Measurements from ENCODE around the gene KIF2B. TPM values are rescaled to one million over a fixed set of nuclear protein-coding genes. Genes with fewer than 3 reads are reported as not detected.

Gene KIF2B, protein sequence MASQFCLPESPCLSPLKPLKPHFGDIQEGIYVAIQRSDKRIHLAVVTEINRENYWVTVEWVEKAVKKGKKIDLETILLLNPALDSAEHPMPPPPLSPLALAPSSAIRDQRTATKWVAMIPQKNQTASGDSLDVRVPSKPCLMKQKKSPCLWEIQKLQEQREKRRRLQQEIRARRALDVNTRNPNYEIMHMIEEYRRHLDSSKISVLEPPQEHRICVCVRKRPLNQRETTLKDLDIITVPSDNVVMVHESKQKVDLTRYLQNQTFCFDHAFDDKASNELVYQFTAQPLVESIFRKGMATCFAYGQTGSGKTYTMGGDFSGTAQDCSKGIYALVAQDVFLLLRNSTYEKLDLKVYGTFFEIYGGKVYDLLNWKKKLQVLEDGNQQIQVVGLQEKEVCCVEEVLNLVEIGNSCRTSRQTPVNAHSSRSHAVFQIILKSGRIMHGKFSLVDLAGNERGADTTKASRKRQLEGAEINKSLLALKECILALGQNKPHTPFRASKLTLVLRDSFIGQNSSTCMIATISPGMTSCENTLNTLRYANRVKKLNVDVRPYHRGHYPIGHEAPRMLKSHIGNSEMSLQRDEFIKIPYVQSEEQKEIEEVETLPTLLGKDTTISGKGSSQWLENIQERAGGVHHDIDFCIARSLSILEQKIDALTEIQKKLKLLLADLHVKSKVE
- total RNA-seq (not detected), polyA plus RNA-seq (under 0.01 TPM)
- long read RNA-seq, donor 1 = 0 reads
- long read RNA-seq, donor 2 = 0 reads
- long read RNA-seq, donor 3 = 0 reads
- long read RNA-seq, donor 4 = 0 reads
- long read RNA-seq, donor 5 = 0 reads
- long read RNA-seq, donor 6 = 0 reads
- long read RNA-seq, donor 7 = 0 reads
- long read RNA-seq, donor 8 = 0 reads
- long read RNA-seq, donor 9 = 0 reads
- long read RNA-seq, donor 10, partial matches to known transcripts = 0 of 2 reads
- long read RNA-seq, donor 10, other reads (novel, unspliced or antisense) = 0 of 2 reads

DNA sequence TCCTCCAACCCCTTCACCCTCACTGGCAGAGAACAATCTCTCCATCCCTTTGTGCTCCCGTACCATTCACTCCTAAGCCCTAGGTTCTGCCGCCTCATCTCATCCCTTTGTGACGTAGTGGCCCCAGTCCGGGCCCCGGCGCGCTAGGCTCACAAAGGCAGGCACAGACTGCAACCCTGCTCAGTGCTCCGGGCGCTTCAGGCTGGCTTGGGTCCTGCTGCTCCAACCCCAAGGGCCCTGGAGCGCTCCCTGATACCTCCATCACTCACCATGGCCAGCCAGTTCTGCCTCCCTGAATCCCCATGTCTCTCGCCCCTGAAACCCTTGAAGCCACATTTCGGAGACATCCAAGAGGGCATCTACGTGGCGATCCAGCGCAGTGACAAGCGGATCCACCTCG is at the start of gene KIF2B:
Gene KIF2B (plus strand): TSS at position 164 of the 400 bp plus-strand sequence. CDS start 107 bp downstream, at position 271.
- Histone ChIP-seq H3K36me3 (ENCODE audit: control insufficient read depth in 2 of 2, insufficient read depth in 2 of 2, low read length in 1 of 2) (no peaks in the 10 kb centered on the region), H3K27ac (ENCODE audit: low read depth in 1 of 2, low read length in 1 of 2) (no peak within 1 kb of the TSS), H3K9me3 (ENCODE audit: control insufficient read depth in 2 of 2, insufficient read depth in 1 of 2, low read length in 1 of 2) (peaks cover 1 to 13% of the 10 kb centered on the region in 2 donors), H3K4me1 (ENCODE audit: control insufficient read depth in 2 of 2, insufficient read depth in 2 of 2, low read length in 2 of 2) (no peaks in the 10 kb centered on the region), H3K27me3 (ENCODE audit: control insufficient read depth in 2 of 2, insufficient read depth in 1 of 2, low read length in 1 of 2) (no peaks in the 10 kb centered on the region), H3K4me3 (ENCODE audit: low read length in 2 of 2) (no peak within 1 kb of the TSS)
- WGBS = 90% methylated on average over 17 of the region's 17 CpGs
- no peak for DNase-seq (ENCODE audit: low read depth in 6 of 9, low spot score in 9 of 9)

DNA sequence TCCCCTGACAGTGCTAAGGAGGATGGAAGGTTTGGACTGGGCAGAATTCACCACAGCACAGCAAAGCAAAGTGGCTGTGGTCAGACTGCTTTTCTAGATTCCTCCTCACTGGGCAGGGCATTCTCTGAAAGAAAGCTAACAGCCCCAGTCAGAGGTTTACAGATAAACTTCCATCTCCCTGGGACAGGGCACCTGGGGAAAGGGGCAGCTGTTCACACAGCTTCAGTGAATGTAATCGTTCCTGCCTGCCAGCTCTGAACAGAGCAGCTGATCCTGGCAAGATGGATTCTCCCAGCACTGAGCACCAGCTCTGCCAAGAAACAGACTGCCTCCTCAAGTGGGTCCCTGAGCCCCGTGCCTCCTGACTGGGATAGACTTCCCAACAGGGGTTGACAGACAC is 42.4 kb upstream of the KIF2B start:
- no peaks in the 10 kb centered on the region for H3K36me3 ChIP-seq (ENCODE audit: control insufficient read depth in 2 of 2, insufficient read depth in 2 of 2, low read length in 1 of 2)
- no peak overlapping the region for H3K4me3 ChIP-seq (ENCODE audit: low read length in 2 of 2)
- 80% methylated on average over 2 of the region's 2 CpGs for WGBS
- peaks cover 0 to 8% of the 10 kb centered on the region in 2 donors for H3K9me3 ChIP-seq (ENCODE audit: control insufficient read depth in 2 of 2, insufficient read depth in 1 of 2, low read length in 1 of 2)
- no peak overlapping the region for H3K27ac ChIP-seq (ENCODE audit: low read depth in 1 of 2, low read length in 1 of 2)
- no peak for DNase-seq (ENCODE audit: low read depth in 6 of 9, low spot score in 9 of 9)
- no peaks in the 10 kb centered on the region for H3K27me3 ChIP-seq (ENCODE audit: control insufficient read depth in 2 of 2, insufficient read depth in 1 of 2, low read length in 1 of 2)
- no peaks in the 10 kb centered on the region for H3K4me1 ChIP-seq (ENCODE audit: control insufficient read depth in 2 of 2, insufficient read depth in 2 of 2, low read length in 2 of 2)

DNA sequence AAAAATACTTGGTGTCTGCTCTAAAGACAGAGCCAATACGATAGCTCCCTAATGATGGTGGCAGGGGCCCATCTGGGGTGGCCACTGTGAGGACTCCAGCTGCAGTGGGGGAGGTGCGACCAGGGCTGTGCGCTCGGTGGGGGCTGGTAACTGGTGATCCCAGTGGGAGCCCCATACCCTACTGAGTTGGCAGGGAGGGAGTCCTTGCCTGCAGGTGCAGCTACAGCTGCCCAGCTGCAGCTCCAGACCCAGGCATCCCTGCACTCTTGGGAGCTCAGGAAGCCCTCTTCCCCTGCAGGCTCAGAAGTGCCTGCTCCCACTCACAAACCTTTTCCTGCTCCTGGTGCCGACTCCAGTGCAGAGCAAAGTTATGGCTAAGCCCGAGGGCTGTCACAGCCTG is 31.2 kb upstream of the KIF2B start:
- no peak for DNase-seq (ENCODE audit: low read depth in 6 of 9, low spot score in 9 of 9)
- H3K4me1 ChIP-seq (ENCODE audit: control insufficient read depth in 2 of 2, insufficient read depth in 2 of 2, low read length in 2 of 2) = no peaks in the 10 kb centered on the region
- no peak overlapping the region for H3K4me3 ChIP-seq (ENCODE audit: low read length in 2 of 2)
- peaks cover 0 to 12% of the 10 kb centered on the region in 2 donors for H3K9me3 ChIP-seq (ENCODE audit: control insufficient read depth in 2 of 2, insufficient read depth in 1 of 2, low read length in 1 of 2)
- WGBS = 90% methylated on average over 6 of the region's 6 CpGs
- no peak overlapping the region for H3K27ac ChIP-seq (ENCODE audit: low read depth in 1 of 2, low read length in 1 of 2)
- H3K36me3 ChIP-seq (ENCODE audit: control insufficient read depth in 2 of 2, insufficient read depth in 2 of 2, low read length in 1 of 2) = no peaks in the 10 kb centered on the region
- H3K27me3 ChIP-seq (ENCODE audit: control insufficient read depth in 2 of 2, insufficient read depth in 1 of 2, low read length in 1 of 2) = no peaks in the 10 kb centered on the region

DNA sequence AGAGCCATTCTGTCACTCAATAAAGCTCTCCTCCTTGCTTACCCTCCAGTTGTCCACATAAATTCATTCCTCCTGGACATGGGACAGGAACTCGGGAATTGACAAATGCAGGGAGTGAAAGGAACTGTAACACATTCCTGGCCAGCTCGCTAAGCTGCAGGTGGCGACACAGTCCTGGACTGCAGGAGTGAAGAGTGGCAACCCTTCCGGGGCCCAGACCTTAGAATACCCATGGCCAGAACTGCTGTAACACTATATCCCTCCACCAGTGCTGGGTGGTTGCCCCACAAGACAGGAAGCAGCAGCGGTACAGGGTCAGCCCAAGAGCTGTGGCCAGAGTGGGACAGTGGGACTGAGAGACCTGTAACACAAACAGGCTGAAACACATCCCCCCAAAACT is 30.3 kb upstream of the KIF2B start:
- H3K27me3 ChIP-seq (ENCODE audit: control insufficient read depth in 2 of 2, insufficient read depth in 1 of 2, low read length in 1 of 2) = no peaks in the 10 kb centered on the region
- H3K9me3 ChIP-seq (ENCODE audit: control insufficient read depth in 2 of 2, insufficient read depth in 1 of 2, low read length in 1 of 2) = peaks cover 0 to 12% of the 10 kb centered on the region in 2 donors
- DNase-seq (ENCODE audit: low read depth in 6 of 9, low spot score in 9 of 9) = no peak
- H3K4me3 ChIP-seq (ENCODE audit: low read length in 2 of 2) = no peak overlapping the region
- no peaks in the 10 kb centered on the region for H3K4me1 ChIP-seq (ENCODE audit: control insufficient read depth in 2 of 2, insufficient read depth in 2 of 2, low read length in 2 of 2)
- WGBS = 94% methylated on average over 5 of the region's 5 CpGs
- H3K36me3 ChIP-seq (ENCODE audit: control insufficient read depth in 2 of 2, insufficient read depth in 2 of 2, low read length in 1 of 2) = no peaks in the 10 kb centered on the region
- no peak overlapping the region for H3K27ac ChIP-seq (ENCODE audit: low read depth in 1 of 2, low read length in 1 of 2)

DNA sequence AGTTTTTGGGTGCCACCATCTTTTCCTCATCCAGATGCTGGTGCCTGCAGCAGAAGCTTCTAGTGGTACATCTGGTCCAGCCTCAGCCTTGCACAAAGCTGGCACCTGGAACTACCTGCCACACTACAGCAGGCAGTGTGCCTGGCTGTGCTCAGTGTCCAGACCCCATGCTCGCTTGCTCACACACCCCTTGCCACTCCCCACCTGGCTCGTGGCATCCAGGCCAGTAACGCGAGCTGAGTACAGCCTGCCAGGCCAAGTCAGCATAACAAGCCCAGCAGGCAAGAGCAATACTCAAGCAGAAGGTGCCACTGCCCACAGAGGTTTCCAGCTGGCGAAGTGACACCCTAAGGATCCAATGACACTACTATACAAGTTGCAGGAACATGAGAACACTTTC is 29.7 kb upstream of the KIF2B start:
- no peaks in the 10 kb centered on the region for H3K27me3 ChIP-seq (ENCODE audit: control insufficient read depth in 2 of 2, insufficient read depth in 1 of 2, low read length in 1 of 2)
- H3K4me3 ChIP-seq (ENCODE audit: low read length in 2 of 2) = no peak overlapping the region
- peaks cover 0 to 12% of the 10 kb centered on the region in 2 donors for H3K9me3 ChIP-seq (ENCODE audit: control insufficient read depth in 2 of 2, insufficient read depth in 1 of 2, low read length in 1 of 2)
- H3K4me1 ChIP-seq (ENCODE audit: control insufficient read depth in 2 of 2, insufficient read depth in 2 of 2, low read length in 2 of 2) = no peaks in the 10 kb centered on the region
- no peak for DNase-seq (ENCODE audit: low read depth in 6 of 9, low spot score in 9 of 9)
- H3K36me3 ChIP-seq (ENCODE audit: control insufficient read depth in 2 of 2, insufficient read depth in 2 of 2, low read length in 1 of 2) = no peaks in the 10 kb centered on the region
- 90% methylated on average over 5 of the region's 5 CpGs for WGBS
- H3K27ac ChIP-seq (ENCODE audit: low read depth in 1 of 2, low read length in 1 of 2) = no peak overlapping the region

DNA sequence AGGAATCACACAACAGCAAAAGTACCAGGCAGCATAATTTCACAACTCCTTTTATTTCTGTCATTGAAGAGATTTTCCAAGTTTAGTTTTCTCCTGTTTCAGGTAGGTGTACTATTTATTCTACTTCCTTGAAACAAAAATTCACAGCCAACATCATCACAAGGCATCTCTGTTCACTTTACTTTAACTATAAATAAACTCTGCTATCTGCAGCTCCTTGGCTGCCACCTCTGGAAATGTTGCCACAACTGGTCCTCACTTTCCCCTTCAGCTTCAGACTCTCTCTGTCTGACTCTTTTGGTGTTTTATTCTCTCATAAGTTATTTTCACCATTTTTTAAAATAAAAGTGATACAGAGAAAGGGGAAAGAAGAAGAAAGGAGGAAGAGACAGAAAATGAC is 27.9 kb upstream of the KIF2B start:
- H3K36me3 ChIP-seq (ENCODE audit: control insufficient read depth in 2 of 2, insufficient read depth in 2 of 2, low read length in 1 of 2) = no peaks in the 10 kb centered on the region
- no peaks in the 10 kb centered on the region for H3K4me1 ChIP-seq (ENCODE audit: control insufficient read depth in 2 of 2, insufficient read depth in 2 of 2, low read length in 2 of 2)
- no peak for DNase-seq (ENCODE audit: low read depth in 6 of 9, low spot score in 9 of 9)
- H3K9me3 ChIP-seq (ENCODE audit: control insufficient read depth in 2 of 2, insufficient read depth in 1 of 2, low read length in 1 of 2) = peaks cover 0 to 12% of the 10 kb centered on the region in 2 donors
- H3K27ac ChIP-seq (ENCODE audit: low read depth in 1 of 2, low read length in 1 of 2) = no peak overlapping the region
- no peak overlapping the region for H3K4me3 ChIP-seq (ENCODE audit: low read length in 2 of 2)
- no peaks in the 10 kb centered on the region for H3K27me3 ChIP-seq (ENCODE audit: control insufficient read depth in 2 of 2, insufficient read depth in 1 of 2, low read length in 1 of 2)

DNA sequence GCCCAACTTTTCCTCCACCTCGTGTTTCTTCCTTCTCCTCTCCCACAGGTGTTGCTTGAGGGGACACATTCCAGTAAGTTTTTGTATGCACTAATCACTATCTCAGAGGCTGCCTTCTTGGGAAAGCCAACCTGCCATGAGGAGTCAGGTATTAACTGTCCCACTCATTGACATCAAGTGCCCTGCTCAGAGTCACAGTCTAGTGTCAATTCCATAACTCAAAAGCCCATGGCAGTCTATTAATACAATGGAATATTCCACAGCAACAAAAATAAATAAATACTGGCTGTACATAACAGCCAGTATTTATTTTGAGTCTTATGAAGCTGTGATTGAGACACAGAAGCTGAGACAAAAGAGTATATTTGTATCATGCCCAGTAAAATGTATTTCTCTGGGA is 26.1 kb upstream of the KIF2B start:
- Histone ChIP-seq H3K9me3 (ENCODE audit: control insufficient read depth in 2 of 2, insufficient read depth in 1 of 2, low read length in 1 of 2) (peaks cover 0 to 9% of the 10 kb centered on the region in 2 donors), H3K4me3 (ENCODE audit: low read length in 2 of 2) (no peak overlapping the region), H3K36me3 (ENCODE audit: control insufficient read depth in 2 of 2, insufficient read depth in 2 of 2, low read length in 1 of 2) (no peaks in the 10 kb centered on the region), H3K4me1 (ENCODE audit: control insufficient read depth in 2 of 2, insufficient read depth in 2 of 2, low read length in 2 of 2) (no peaks in the 10 kb centered on the region), H3K27me3 (ENCODE audit: control insufficient read depth in 2 of 2, insufficient read depth in 1 of 2, low read length in 1 of 2) (no peaks in the 10 kb centered on the region), H3K27ac (ENCODE audit: low read depth in 1 of 2, low read length in 1 of 2) (no peak overlapping the region)
- WGBS = 80% methylated on average over 1 of the region's 1 CpG
- DNase-seq (ENCODE audit: low read depth in 6 of 9, low spot score in 9 of 9) = no peak

DNA sequence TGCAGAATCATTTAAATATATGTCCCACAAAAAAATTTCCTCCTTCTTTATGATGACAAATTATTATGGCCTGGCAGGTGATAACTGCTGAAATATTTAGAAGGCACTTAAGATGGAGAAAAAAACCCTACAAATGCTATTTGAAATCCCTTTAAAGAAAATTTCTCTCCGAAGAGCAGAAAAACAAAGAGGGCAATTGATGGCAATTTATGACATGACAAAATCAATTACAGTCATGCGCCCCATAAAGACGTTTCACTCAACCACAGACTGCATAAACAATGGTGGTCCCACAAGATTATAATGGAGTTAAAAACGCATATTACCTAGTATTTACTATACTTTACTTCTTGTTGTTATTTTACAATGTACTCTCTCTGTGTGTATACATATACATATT is 25.2 kb upstream of the KIF2B start:
- DNase-seq (ENCODE audit: low read depth in 6 of 9, low spot score in 9 of 9) = no peak
- 70% methylated on average over 4 of the region's 4 CpGs for WGBS

DNA sequence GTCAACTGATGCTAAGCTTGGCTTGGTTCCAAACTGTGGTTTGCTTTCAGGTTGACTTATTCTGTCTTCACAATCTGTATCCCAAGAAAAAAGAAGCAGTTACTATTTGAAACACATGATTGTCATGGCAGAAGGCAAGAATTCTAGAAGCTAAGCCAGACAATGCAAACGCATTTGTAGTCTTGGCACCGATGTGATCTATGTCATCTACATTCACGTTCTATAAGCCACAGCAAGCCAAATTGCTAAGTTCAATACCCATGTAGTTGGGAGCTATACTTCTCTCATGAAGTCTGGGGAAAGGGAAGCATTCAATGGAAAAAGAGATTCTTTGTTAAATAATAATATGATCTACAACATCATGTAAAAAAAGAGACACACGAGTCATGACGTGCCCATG is 18.3 kb upstream of the KIF2B start:
- H3K27me3 ChIP-seq (ENCODE audit: control insufficient read depth in 2 of 2, insufficient read depth in 1 of 2, low read length in 1 of 2) = no peaks in the 10 kb centered on the region
- H3K27ac ChIP-seq (ENCODE audit: low read depth in 1 of 2, low read length in 1 of 2) = no peak overlapping the region
- H3K4me3 ChIP-seq (ENCODE audit: low read length in 2 of 2) = no peak overlapping the region
- DNase-seq (ENCODE audit: low read depth in 6 of 9, low spot score in 9 of 9) = no peak
- H3K36me3 ChIP-seq (ENCODE audit: control insufficient read depth in 2 of 2, insufficient read depth in 2 of 2, low read length in 1 of 2) = no peaks in the 10 kb centered on the region
- no peaks in the 10 kb centered on the region for H3K4me1 ChIP-seq (ENCODE audit: control insufficient read depth in 2 of 2, insufficient read depth in 2 of 2, low read length in 2 of 2)
- WGBS = 95% methylated on average over 5 of the region's 5 CpGs
- no peaks in the 10 kb centered on the region for H3K9me3 ChIP-seq (ENCODE audit: control insufficient read depth in 2 of 2, insufficient read depth in 1 of 2, low read length in 1 of 2)

More for the DNA sequence above, 25.2 kb upstream of the KIF2B start:
- Histone ChIP-seq H3K9me3 (ENCODE audit: control insufficient read depth in 2 of 2, insufficient read depth in 1 of 2, low read length in 1 of 2) (peaks cover 0 to 4% of the 10 kb centered on the region in 2 donors), H3K36me3 (ENCODE audit: control insufficient read depth in 2 of 2, insufficient read depth in 2 of 2, low read length in 1 of 2) (no peaks in the 10 kb centered on the region), H3K27me3 (ENCODE audit: control insufficient read depth in 2 of 2, insufficient read depth in 1 of 2, low read length in 1 of 2) (no peaks in the 10 kb centered on the region), H3K4me3 (ENCODE audit: low read length in 2 of 2) (no peak overlapping the region), H3K27ac (ENCODE audit: low read depth in 1 of 2, low read length in 1 of 2) (no peak overlapping the region), H3K4me1 (ENCODE audit: control insufficient read depth in 2 of 2, insufficient read depth in 2 of 2, low read length in 2 of 2) (no peaks in the 10 kb centered on the region)
